ENCODE measurements around the gene HAGHL. TPM values are rescaled to one million over a fixed set of nuclear protein-coding genes. Genes with fewer than 3 reads are reported as not detected.

The HAGHL gene
- total RNA-seq, 1 experiment from 2014 or later = 25.3 TPM

DNA sequence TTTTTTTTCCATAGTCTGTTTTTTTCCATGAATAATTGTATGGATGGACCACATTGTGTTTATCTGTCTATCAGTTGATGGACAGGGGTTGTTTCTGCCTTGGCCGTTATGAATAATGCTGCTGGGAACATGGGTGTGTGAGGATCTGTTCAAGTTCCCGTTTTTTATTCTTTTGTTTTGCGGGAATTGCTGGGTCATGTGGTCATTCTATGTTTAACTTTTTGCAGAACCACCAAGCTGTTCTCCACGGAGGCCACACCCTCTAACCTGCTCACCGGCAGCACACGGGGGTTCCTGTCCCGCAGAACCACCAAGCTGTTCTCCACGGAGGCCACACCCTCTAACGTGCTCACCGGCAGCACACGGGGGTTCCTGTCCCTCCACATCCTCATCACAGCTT, 27.8 kb downstream of the HAGHL start:
- DNase-seq (ENCODE audit: low spot score) = no peak

- DNase-seq (ENCODE audit: low spot score) = no peak
Measured at GRCh38 chr16:756428-756827, 29.5 kb downstream of the HAGHL start.

- no peak for DNase-seq (ENCODE audit: low spot score)
Measured at GRCh38 chr16:759110-759910, 32.4 kb downstream of the HAGHL start.

DNA sequence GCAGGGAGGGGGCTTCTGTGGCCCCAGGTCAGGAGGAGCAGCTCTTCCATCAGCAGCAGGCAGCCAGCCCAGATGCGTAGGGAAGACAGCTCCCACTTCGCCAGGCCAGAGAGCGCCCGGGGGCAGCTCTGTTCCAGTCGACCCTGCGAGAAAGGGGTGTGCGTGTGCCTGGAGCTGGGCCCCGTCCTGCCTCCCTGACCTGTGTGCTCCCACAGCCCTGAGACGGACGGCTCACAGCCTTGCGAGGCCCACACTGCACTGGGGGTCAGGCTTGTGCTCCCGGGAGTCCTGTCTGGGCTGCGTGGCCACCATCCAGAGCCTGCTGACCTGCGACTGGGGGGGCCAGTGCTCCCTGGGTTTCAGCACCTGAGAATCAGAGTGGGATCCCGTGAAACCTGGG, 33.2 kb downstream of the HAGHL start:
- no peak for DNase-seq (ENCODE audit: low spot score)

DNA sequence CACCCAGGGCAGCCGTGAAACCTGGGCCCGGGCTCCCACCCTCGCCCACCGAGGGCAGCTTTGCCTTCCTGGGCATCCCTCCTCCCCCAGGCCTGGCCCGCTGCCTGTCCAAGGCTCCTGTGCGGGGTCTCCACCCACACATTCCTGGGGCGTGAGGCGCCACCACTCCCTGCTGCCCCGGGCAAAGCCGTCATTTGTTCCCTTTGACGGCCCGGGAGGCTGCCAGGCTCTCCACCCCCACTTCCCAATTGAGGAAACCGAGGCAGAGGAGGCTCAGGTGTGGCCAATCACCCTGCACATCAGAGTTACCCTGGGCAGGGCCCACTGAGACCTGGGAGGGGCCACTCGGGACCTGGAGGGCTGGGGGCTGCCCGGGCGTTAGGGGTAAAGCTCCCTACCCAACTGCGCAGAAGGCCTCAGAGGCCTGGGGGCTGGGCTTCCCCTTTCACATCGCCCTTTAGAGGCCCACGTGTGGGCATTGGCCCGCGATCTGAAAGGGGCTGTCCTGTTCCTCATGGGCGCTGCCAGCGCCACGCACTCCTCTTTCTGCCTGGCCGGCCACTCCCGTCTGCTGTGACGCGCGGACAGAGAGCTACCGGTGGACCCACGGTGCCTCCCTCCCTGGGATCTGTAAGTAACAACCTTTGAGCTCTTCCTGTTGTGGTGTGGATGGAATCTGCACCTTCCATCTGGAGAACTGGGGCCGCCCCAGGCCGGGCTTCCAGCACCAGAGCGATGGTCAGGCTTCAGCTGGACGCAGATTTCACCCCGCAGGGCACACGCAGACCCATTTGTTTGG, 33.8 kb downstream of the HAGHL start, which contains the start of gene MSLN:
Gene MSLN (plus strand): TSS at position 190 of the 799 bp plus-strand sequence. CDS start 1,947 bp downstream, outside the sequence.
- peak; percentile 64 for DNase-seq (ENCODE audit: low spot score)

DNA sequence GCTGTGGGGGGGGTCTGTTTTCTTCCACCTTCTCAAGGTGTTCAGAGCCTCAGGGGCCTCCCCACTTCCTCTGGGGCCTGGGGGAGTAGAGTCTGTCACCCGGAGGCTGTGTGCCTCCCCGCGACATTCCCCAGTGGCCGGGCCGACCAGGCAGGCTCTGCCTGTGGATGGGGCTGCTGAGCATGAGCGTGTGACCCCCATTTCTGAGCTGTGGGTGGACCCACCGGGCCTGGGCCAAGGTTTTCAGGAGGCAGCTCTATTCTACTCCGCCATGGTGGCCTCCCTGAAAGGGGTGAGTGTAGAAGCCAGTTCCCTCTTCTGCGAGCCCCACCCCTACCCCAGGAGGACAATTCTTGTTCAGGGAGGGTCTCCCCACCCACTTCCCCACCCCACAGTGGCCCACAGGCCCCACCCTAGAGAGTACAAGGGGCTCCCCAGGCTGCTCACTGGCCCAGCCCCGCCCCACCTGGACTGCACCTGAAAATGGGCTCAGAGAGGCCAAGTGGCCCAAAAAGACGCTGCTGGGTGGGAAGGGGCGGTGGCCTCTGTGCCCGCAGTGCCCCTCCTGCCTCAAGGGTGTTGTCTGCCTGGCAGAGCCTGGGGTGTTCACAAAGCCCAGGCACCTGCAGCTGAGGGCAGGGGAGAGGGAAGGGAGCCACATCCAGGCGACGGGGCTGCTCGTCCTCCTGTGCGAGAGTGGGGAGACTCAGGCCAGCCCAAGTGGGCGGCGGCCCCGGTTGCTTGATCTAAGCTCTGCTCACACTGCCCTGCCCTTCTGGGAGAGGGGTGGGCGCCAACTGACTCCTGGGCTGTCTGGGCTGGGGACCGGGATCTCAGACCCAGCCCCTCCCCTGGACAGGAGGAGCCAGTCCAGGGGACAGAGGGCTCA, 35.0 kb downstream of the HAGHL start:
- no peak for DNase-seq (ENCODE audit: low spot score)

DNA sequence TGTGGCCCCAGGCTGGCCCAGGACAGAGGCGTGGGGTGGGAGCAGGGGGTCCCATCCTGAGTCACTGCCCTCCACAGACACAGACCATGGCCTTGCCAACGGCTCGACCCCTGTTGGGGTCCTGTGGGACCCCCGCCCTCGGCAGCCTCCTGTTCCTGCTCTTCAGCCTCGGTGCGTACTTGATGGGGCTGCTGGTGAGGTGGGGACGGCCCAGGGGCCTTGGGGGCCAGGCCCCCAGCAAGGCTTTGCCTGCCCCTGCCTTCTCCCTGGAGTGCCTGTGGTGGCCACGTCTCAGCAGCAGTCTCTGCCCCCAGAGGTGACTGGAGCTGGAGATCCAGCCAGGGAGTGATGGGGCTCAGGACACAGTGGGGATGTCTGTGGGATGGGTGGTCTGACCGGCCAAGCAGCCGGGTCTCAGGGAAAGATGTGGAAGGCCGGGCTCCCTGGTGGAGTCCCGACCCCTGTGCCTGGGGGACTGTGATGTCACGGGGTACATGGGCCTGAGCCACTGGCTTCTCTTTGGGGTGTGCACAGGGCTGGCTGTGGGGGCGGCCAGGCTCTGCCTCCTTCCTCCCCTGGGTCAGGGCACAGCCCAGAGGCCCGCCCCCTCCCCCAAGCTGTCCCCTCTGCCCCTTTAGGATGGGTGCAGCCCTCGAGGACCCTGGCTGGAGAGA, 35.8 kb downstream of the HAGHL start:
- no peak for DNase-seq (ENCODE audit: low spot score)

- DNase-seq (ENCODE audit: low spot score) = no peak
Measured at GRCh38 chr16:763369-764183, 36.7 kb downstream of the HAGHL start.

GRCh38 chr16:764184-764750, 37.4 kb downstream of the HAGHL start:
- no peak for DNase-seq (ENCODE audit: low spot score)

DNA sequence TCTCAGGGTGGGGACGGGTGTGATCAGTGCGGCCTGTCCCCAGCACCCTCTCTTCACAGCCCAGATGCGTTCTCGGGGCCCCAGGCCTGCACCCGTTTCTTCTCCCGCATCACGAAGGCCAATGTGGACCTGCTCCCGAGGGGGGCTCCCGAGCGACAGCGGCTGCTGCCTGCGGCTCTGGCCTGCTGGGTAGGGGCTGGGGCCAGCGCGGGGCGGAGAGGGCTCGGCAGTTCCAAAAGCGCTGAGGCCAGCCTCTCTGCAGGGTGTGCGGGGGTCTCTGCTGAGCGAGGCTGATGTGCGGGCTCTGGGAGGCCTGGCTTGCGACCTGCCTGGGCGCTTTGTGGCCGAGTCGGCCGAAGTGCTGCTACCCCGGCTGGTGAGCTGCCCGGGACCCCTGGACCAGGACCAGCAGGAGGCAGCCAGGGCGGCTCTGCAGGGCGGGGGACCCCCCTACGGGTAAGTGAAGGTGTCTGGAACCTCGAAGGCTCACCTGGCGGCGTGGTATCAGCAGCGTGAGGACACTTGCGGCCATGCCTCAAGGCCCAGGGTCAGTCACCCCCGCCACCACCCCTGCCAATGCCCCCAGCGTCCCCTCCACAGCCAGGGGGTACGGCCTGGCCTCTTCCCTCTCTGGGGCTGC, 38.1 kb downstream of the HAGHL start:
- no peak for DNase-seq (ENCODE audit: low spot score)

DNA sequence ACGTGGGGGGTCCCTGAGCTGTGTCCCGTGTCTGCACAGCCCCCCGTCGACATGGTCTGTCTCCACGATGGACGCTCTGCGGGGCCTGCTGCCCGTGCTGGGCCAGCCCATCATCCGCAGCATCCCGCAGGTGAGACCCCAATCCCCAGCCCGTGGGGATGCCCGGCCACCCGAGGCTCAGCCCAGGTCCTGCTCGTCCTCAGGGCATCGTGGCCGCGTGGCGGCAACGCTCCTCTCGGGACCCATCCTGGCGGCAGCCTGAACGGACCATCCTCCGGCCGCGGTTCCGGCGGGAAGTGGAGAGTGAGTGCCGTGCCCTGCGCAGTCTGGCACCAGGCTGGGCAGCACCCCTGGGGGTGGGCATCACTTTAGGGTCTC, 38.6 kb downstream of the HAGHL start:
- DNase-seq (ENCODE audit: low spot score) = no peak

DNA sequence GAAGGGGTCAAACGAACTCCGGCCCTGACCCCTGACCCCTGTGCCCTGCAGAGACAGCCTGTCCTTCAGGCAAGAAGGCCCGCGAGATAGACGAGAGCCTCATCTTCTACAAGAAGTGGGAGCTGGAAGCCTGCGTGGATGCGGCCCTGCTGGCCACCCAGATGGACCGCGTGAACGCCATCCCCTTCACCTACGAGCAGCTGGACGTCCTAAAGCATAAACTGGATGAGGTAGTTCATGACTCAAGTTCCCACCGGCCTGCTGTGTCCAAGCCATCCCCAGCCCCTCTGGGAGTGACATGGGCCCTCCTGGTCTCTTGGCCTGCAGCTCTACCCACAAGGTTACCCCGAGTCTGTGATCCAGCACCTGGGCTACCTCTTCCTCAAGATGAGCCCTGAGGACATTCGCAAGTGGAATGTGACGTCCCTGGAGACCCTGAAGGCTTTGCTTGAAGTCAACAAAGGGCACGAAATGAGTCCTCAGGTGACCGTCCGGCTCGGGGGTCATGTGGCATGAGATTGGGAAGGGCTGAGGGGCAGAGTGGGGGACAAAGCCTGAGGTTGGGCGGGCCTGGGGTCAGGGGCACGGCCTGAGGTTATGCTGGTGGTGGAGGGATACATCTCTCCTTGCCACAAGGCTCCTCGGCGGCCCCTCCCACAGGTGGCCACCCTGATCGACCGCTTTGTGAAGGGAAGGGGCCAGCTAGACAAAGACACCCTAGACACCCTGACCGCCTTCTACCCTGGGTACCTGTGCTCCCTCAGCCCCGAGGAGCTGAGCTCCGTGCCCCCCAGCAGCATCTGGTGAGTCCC, 39.3 kb downstream of the HAGHL start:
- DNase-seq (ENCODE audit: low spot score) = no peak

GRCh38 chr16:766820-767640, 40.1 kb downstream of the HAGHL start:
- no peak for DNase-seq (ENCODE audit: low spot score)

DNA sequence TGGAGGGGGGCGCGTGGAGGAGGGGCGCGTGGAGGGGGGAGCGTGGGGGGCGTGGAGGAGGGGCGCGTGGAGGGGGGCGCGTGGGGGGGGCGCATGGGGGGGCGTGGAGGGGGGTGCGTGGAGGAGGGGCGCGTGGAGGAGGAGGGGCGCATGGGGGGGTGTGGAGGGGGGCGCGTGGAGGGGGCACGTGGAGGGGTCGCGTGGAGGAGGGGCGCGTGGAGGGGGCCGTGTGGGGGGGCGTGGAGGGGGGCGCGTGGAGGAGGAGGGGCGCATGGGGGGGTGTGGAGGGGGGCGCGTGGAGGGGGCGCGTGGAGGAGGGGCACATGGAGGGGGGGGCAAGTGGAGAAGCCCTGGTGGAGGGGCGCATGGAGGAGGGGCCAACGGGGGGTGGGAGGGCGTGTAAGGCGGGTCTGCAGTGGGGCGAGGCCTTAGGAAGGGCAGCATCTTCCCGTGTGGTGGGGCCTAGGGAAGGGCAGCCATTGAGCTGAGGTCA, 40.9 kb downstream of the HAGHL start:
- no peak for DNase-seq (ENCODE audit: low spot score)

DNA sequence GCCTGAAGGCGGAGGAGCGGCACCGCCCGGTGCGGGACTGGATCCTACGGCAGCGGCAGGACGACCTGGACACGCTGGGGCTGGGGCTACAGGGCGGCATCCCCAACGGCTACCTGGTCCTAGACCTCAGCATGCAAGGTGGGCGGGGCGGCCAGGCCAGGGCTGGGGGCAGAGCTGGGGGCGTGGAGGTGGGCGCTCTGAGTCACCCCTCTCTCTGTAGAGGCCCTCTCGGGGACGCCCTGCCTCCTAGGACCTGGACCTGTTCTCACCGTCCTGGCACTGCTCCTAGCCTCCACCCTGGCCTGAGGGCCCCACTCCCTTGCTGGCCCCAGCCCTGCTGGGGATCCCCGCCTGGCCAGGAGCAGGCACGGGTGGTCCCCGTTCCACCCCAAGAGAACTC, 41.5 kb downstream of the HAGHL start:
- no peak for DNase-seq (ENCODE audit: low spot score)

DNA sequence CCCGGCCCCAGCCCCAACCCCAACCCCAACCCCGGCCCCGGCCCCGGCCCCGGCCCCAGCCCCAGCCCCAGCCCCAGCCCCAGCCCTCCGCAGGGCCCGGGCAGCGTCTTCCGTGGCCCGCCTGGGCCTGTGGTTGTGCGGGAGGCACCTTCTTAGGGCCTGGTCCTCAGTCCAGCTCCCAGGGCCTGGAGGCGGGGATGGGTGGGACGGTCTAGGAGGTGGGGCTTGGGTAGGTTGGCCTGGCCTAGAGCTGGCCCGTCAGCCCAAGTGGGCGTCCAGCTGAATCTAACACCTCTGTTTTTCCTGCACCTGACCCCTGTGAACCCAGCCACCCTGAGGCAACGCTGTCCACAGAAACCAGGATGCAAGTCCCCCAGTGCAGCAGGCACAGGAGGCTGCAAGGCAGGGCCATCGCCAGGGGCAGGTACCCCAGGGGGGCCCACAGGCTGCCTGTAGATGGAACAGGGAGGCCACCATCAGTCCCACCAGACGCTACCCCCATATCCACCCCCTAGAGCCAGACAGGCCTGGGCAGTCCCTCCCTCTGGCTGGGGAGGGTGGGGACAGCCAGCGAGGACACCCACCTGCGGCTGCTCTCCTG, 42.4 kb downstream of the HAGHL start:
- no peak for DNase-seq (ENCODE audit: low spot score)

DNA sequence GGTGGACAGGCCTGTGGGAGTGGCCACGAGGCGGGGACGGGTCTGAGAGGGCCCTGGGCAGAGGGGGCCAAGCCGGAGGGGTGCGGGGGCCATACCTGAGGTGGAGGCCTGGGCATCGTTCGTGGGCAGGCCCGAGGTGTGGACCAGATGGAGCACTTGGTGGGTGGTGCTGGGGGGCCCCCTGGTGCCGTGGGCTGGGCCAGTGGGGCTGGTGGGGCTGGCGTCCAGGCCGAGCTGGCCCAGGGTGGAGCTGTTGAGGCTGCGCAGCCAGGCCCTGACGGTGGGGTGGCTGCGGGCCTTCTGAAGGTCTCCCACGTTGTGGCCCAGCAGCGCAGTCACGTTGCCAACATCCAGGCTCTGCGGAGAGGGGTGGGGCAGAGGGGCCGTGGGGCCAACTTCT, 43.0 kb downstream of the HAGHL start:
- no peak for DNase-seq (ENCODE audit: low spot score)

Measured in A172 (cell line).